Suppressor macrophage treated with lipopolysaccharide for 4 hours (primary cell): ENCODE results near the gene GUCY2C.

Experiments
- DNase-seq: peaks from one replicate; pipeline ENCODE4 v3.0.0-alpha.2; 2020

The GUCY2C gene

GRCh38 chr12:14564336-14564959 is 132.0 kb downstream of the GUCY2C start:
- no peak for DNase-seq

DNA sequence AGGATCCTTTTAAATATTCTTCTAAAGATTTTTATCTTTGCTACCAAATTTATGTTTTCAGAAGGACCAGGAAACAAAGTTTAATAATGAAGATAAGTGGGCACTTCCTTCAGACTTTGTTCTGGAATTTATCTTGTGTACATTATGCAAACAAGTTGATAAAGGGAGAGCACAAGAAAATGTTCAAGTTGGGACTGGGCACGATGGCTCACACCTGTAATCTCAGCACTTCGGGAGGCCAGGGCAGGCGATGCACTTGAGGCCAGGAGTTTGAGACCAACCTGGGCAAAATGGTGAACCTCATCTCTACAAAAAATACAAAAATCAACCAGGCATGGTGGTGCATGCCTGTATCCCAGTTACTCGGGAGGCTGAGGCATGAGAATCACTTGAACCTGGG is 133.4 kb downstream of the GUCY2C start:
- DNase-seq, result no peak
